ENCODE results near the gene DTNA. TPM values are rescaled to one million over a fixed set of nuclear protein-coding genes. Genes with fewer than 3 reads are reported as not detected.

Gene DTNA
- total RNA-seq, 4 donors from 2014 or later: 110 to 254 (median 204) TPM

GRCh38 chr18:34844072-34844471 is 134.0 kb downstream of the DTNA start:
- 87 to 100% methylated on average over 1 of the region's 1 CpG for WGBS, 2 donors (ENCODE audit: low coverage in 1 of 2)
- Histone ChIP-seq H3K36me3 (peaks cover 0 to 14% of the 10 kb centered on the region in 2 donors), H3K9me3 (no peaks in the 10 kb centered on the region), H3K4me1 (no peaks in the 10 kb centered on the region), H3K4me3 (no peak overlapping the region), H3K27ac (no peak overlapping the region), H3K27me3 (no peaks in the 10 kb centered on the region)
- no peak for ATAC-seq
- TF ChIP-seq CTCF (IDR thresholded peaks at IDR 0.05) (no peak), EP300 (IDR thresholded peaks at IDR 0.05) (no peak), POLR2AphosphoS5 (IDR thresholded peaks at IDR 0.05) (no peak), POLR2A (IDR thresholded peaks at IDR 0.05) (no peak)

- Histone ChIP-seq H3K4me3 (no peak overlapping the region), H3K27me3 (no peaks in the 10 kb centered on the region), H3K4me1 (no peaks in the 10 kb centered on the region), H3K36me3 (peaks cover 0 to 22% of the 10 kb centered on the region in 2 donors), H3K27ac (no peak overlapping the region), H3K9me3 (no peaks in the 10 kb centered on the region)
- TF ChIP-seq POLR2A (IDR thresholded peaks at IDR 0.05) (no peak), POLR2AphosphoS5 (IDR thresholded peaks at IDR 0.05) (no peak), EP300 (IDR thresholded peaks at IDR 0.05) (no peak)
- ATAC-seq: peak; percentile 39
- WGBS, 2 donors (ENCODE audit: low coverage in 1 of 2): 75 to 85% methylated on average over 3 to 5 of the region's 5 CpGs
These were observed 134.8 kb downstream of the DTNA start for GRCh38 chr18:34844732-34845459.

GRCh38 chr18:34847408-34847807 is 137.3 kb downstream of the DTNA start:
- H3K9me3 ChIP-seq: no peaks in the 10 kb centered on the region
- no peak overlapping the region for H3K27ac ChIP-seq
- ATAC-seq: no peak
- no peak overlapping the region for H3K4me3 ChIP-seq
- no peaks in the 10 kb centered on the region for H3K4me1 ChIP-seq
- H3K27me3 ChIP-seq: no peaks in the 10 kb centered on the region
- TF ChIP-seq CTCF (IDR thresholded peaks at IDR 0.05) (no peak), POLR2AphosphoS5 (IDR thresholded peaks at IDR 0.05) (no peak), POLR2A (IDR thresholded peaks at IDR 0.05) (no peak), EP300 (IDR thresholded peaks at IDR 0.05) (no peak)
- peaks cover 0 to 43% of the 10 kb centered on the region in 2 donors for H3K36me3 ChIP-seq

- no peaks in the 10 kb centered on the region for H3K9me3 ChIP-seq
- ATAC-seq: no peak
- no peaks in the 10 kb centered on the region for H3K4me1 ChIP-seq
- no peaks in the 10 kb centered on the region for H3K27me3 ChIP-seq
- 74 to 79% methylated on average over 5 of the region's 5 CpGs for WGBS, 2 donors (ENCODE audit: low coverage in 1 of 2)
- TF ChIP-seq CTCF (IDR thresholded peaks at IDR 0.05) (no peak), POLR2AphosphoS5 (IDR thresholded peaks at IDR 0.05) (no peak), POLR2A (IDR thresholded peaks at IDR 0.05) (no peak), EP300 (IDR thresholded peaks at IDR 0.05) (no peak)
- H3K4me3 ChIP-seq: no peak overlapping the region
- H3K27ac ChIP-seq: no peak overlapping the region
- H3K36me3 ChIP-seq: peaks cover 0 to 50% of the 10 kb centered on the region in 2 donors
These were observed 138.1 kb downstream of the DTNA start for GRCh38 chr18:34848156-34848555.

- Histone ChIP-seq H3K27me3 (no peaks in the 10 kb centered on the region), H3K27ac (no peak overlapping the region), H3K9me3 (no peaks in the 10 kb centered on the region), H3K36me3 (peaks cover 0 to 51% of the 10 kb centered on the region in 2 donors), H3K4me1 (no peaks in the 10 kb centered on the region), H3K4me3 (no peak overlapping the region)
- TF ChIP-seq POLR2AphosphoS5 (IDR thresholded peaks at IDR 0.05): no peak
- no peak for TF ChIP-seq POLR2A (IDR thresholded peaks at IDR 0.05)
- TF ChIP-seq CTCF (IDR thresholded peaks at IDR 0.05): no peak
- no peak for TF ChIP-seq EP300 (IDR thresholded peaks at IDR 0.05)
- WGBS, 2 donors (ENCODE audit: low coverage in 1 of 2): 75 to 100% methylated on average over 1 to 2 of the region's 3 CpGs
- ATAC-seq: no peak
These were observed 138.6 kb downstream of the DTNA start for GRCh38 chr18:34848695-34849094.

Measured in gastroesophageal sphincter (tissue), 4 donors.